Sigmoid colon (tissue), 7 donors: ENCODE data around the gene CILP2. TPM values are rescaled to one million over a fixed set of nuclear protein-coding genes. Genes with fewer than 3 reads are reported as not detected.
A peak's percentile ranks its signal among the peaks of the same experiment; 100 is the strongest.

Experiments used
- DNase-seq: peaks from one replicate; pipeline ENCODE4 v3.0.0-alpha.2; 2019
- H3K27ac ChIP-seq, 4 donors: fragments of 200-600 bp; sonication (generic); one replicate each; pipeline ENCODE4 v1.5.1; 2016 to 2019; ENCODE audit warnings: mild to moderate bottlenecking in 1 of 4
- H3K27me3 ChIP-seq, 3 donors: fragments of 200-600 bp; sonication (generic); one replicate each; pipeline ENCODE4 v1.5.1; 2019; ENCODE audit warnings: mild to moderate bottlenecking in 1 of 3
- H3K36me3 ChIP-seq, 4 donors: fragments of 200-600 bp; sonication (generic); one replicate each; pipeline ENCODE4 v1.5.1; 2016 to 2019
- H3K4me1 ChIP-seq, 4 donors: fragments of 200-600 bp; sonication (generic); one replicate each; pipeline ENCODE4 v1.5.1; 2017 to 2019
- H3K4me3 ChIP-seq, 4 donors: fragments of 200-600 bp; sonication (generic); one replicate each; pipeline ENCODE4 v1.5.1; 2017 to 2019; ENCODE audit warnings: mild to moderate bottlenecking in 2 of 4, moderate library complexity in 1 of 4
- H3K9me3 ChIP-seq, 4 donors: fragments of 200-600 bp in 3 of 4; sonication (generic) in 3 of 4; one replicate each; pipeline versions ENCODE4 v1.5.1 to v1.6.1; 2013 to 2019
- CTCF ChIP-seq, 4 experiments: fragments of 450-650 bp in 3 of 4; fragments of 200-600 bp in 1 of 4; IDR thresholded peaks; one replicate each; pipeline ENCODE4 v1.5.1; 2016 to 2019; ENCODE audit warnings: antibody characterized with exemption in 4 of 4, mild to moderate bottlenecking in 3 of 4, moderate library complexity in 2 of 4
- EP300 ChIP-seq, 4 donors: sonication (generic); formaldehyde crosslinking; IDR thresholded peaks; one replicate each; pipeline ENCODE4 v1.6.1; 2017; ENCODE audit warnings: antibody characterized with exemption in 4 of 4
- POLR2A ChIP-seq, 2 donors: fragments of 450-650 bp; IDR thresholded peaks; one replicate each; pipeline ENCODE4 v1.6.1; 2016; ENCODE audit warnings: antibody characterized with exemption in 2 of 2, mild to moderate bottlenecking in 2 of 2, moderate library complexity in 2 of 2
- POLR2AphosphoS5 ChIP-seq, 4 donors: sonication (generic); formaldehyde crosslinking; IDR thresholded peaks; one replicate each; pipeline ENCODE4 v1.6.1; 2017; ENCODE audit warnings: antibody characterized with exemption in 4 of 4
- WGBS, 2 donors: extraction: QIAGEN DNeasy Blood & Tissue Kit; methylation state at CpG; one replicate each; pipeline ENCODE4 v1.1.7; 2013; 5-methylcytosine and 5-hydroxymethylcytosine counted together
- intact Hi-C: fragments of 100-400 bp; cut with DNase I; formaldehyde crosslinking; loops from one replicate; pipeline ENCODE4 v1.15.1; 2023
- polyA plus RNA-seq, 3 donors: library from polyadenylated mRNA; stranded (reverse); fragments of 200-250 nt; gene quantifications; one replicate each; pipeline ENCODE4 v1.2.3, GENCODE V29; 2013
- total RNA-seq, 4 donors: library from RNA; depleted of rRNA; stranded (reverse); fragments of >200 nt; gene quantifications; one replicate each; pipeline ENCODE4 v1.1.0, GENCODE V29; 2016
- donor health status: healthy with polysubstance abuse.
- donor health status: Bipolar disorder and iron deficiency.
- donor health status: healthy.

The CILP2 gene
- total and polyA plus RNA-seq, 7 donors: 0.16 to 0.29 TPM; not detected in 5

GRCh38 chr19:19541616-19542015, 3.6 kb downstream of the CILP2 start:
- WGBS, 2 donors: 78 to 83% methylated on average over 16 of the region's 16 CpGs
- Histone ChIP-seq H3K27me3 (peaks cover 47 to 94% (median 80%) of the 10 kb centered on the region in 3 donors), H3K4me3 (no peak overlapping the region), H3K36me3 (no peaks in the 10 kb centered on the region), H3K27ac (no peak overlapping the region), H3K9me3 (no peaks in the 10 kb centered on the region), H3K4me1 (peaks cover 0 to 40% (median 36%) of the 10 kb centered on the region in 4 donors)
- no peak for DNase-seq
- intact Hi-C loops: no loop called here
- TF ChIP-seq CTCF (IDR thresholded peaks at IDR 0.05): no peak
- TF ChIP-seq POLR2AphosphoS5 (IDR thresholded peaks at IDR 0.05): no peak
- no peak for TF ChIP-seq POLR2A (IDR thresholded peaks at IDR 0.05)
- no peak for TF ChIP-seq EP300 (IDR thresholded peaks at IDR 0.05)

GRCh38 chr19:19542507-19542906, 4.4 kb downstream of the CILP2 start:
- peaks cover 0 to 35% (median 31%) of the 10 kb centered on the region in 4 donors for H3K4me1 ChIP-seq
- H3K27ac ChIP-seq: no peak overlapping the region
- no peaks in the 10 kb centered on the region for H3K9me3 ChIP-seq
- TF ChIP-seq CTCF (IDR thresholded peaks at IDR 0.05): no peak
- TF ChIP-seq POLR2A (IDR thresholded peaks at IDR 0.05): no peak
- no peak for TF ChIP-seq POLR2AphosphoS5 (IDR thresholded peaks at IDR 0.05)
- no peak for TF ChIP-seq EP300 (IDR thresholded peaks at IDR 0.05)
- no peaks in the 10 kb centered on the region for H3K36me3 ChIP-seq
- WGBS, 2 donors: 77 to 84% methylated on average over 12 of the region's 12 CpGs
- intact Hi-C loops: no loop called here
- H3K4me3 ChIP-seq: no peak overlapping the region
- no peak for DNase-seq
- H3K27me3 ChIP-seq: peaks cover 47 to 98% (median 76%) of the 10 kb centered on the region in 3 donors

- WGBS, 2 donors: 91 to 95% methylated on average over 13 of the region's 13 CpGs
- Histone ChIP-seq H3K36me3 (no peaks in the 10 kb centered on the region), H3K27me3 (peaks cover 43 to 98% (median 70%) of the 10 kb centered on the region in 3 donors), H3K9me3 (no peaks in the 10 kb centered on the region), H3K4me3 (no peak overlapping the region), H3K27ac (no peak overlapping the region), H3K4me1 (peaks cover 0 to 29% (median 26%) of the 10 kb centered on the region in 4 donors)
- no peak for DNase-seq
- TF ChIP-seq POLR2A (IDR thresholded peaks at IDR 0.05) (no peak), CTCF (IDR thresholded peaks at IDR 0.05) (no peak), EP300 (IDR thresholded peaks at IDR 0.05) (no peak), POLR2AphosphoS5 (IDR thresholded peaks at IDR 0.05) (no peak)
- intact Hi-C loops: no loop called here
Measured at GRCh38 chr19:19543101-19543500, 5.0 kb downstream of the CILP2 start.

- WGBS, 2 donors: 91 to 92% methylated on average over 19 of the region's 19 CpGs
- H3K36me3 ChIP-seq: no peaks in the 10 kb centered on the region
- no peak overlapping the region for H3K27ac ChIP-seq
- intact Hi-C loops: no loop called here
- H3K9me3 ChIP-seq: no peaks in the 10 kb centered on the region
- H3K4me3 ChIP-seq: no peak overlapping the region
- H3K4me1 ChIP-seq: peaks cover 0 to 24% (median 21%) of the 10 kb centered on the region in 4 donors
- no peak for TF ChIP-seq POLR2A (IDR thresholded peaks at IDR 0.05)
- no peak for TF ChIP-seq CTCF (IDR thresholded peaks at IDR 0.05)
- TF ChIP-seq EP300 (IDR thresholded peaks at IDR 0.05): no peak
- TF ChIP-seq POLR2AphosphoS5 (IDR thresholded peaks at IDR 0.05): no peak
- H3K27me3 ChIP-seq: peaks cover 38 to 97% (median 68%) of the 10 kb centered on the region in 3 donors
- DNase-seq: peak; percentile 57
Measured at GRCh38 chr19:19543640-19544039, 5.6 kb downstream of the CILP2 start.
